Renal pelvis (tissue), 4 donors: Measurements from ENCODE around the gene FHIT. TPM values are rescaled to one million over a fixed set of nuclear protein-coding genes. Genes with fewer than 3 reads are reported as not detected.

Experiments used
- DNase-seq: peaks from one replicate; pipeline ENCODE4 v3.0.0-alpha.2; 2013
- polyA plus RNA-seq, 3 donors: library from polyadenylated mRNA; unstranded; fragments of 120-200 nt; gene quantifications; one replicate each; pipeline ENCODE4 v1.2.1, GENCODE V29; 2013; ENCODE audit not compliant: insufficient read length in 3 of 3

The FHIT gene
- polyA plus RNA-seq, 3 donors = 22.3 to 28.2 (median 25.5) TPM

DNA sequence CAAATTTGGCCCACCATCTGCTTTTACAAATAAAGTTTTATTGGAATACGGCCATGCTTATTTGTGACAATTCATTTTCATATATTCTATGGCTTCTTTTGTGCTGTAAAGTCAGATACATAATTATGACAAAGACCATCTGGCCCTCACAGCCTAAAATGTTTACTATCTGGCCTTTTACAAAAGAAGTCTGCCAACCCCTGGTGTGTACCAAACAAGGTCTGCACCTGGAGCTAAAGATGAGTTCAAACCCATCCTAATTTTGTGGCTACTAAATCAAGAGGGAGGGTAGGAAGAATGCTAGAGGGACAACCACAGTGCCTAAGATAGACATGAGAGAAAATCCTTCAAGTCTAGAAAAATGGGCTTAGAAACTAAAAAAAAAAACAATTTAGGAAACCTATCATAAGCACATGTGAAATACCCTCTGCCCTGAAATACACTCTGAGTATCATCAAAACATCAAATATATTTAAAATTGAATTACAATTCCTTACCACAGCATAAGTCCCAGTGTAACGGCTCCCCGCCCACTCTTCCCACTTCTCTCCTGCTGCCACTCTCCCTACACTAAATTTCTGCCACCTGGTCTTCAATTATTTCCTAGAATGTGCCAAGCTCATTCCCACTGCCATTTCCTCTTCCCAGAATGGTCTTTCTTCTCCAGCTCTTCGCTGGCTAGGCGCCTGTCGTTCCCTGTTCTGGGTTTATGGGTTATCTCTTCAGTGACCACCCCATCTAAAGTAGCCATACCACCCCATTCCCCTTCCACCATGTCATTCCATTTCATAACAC, 1250.7 kb downstream of the FHIT start:
- no peak for DNase-seq

DNA sequence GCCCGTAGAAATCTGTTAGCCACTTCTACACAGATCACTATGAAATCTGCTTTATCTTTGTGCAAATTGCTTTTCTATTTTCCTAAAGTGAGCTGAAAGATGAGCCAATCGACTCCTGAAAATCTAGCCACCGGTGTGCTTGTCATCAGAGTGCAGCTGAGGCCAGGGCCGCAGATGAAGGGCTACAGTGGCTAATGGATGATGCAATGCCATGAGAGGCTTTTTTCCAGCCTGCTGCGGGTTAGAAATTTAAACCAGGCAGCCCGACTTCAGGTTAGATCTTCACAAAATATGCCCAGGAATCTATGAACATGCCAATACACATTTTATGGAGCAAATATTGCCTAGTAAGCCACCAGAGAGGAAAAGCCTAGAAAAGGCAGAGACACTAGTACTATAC, 1253.2 kb downstream of the FHIT start:
- no peak for DNase-seq

DNA sequence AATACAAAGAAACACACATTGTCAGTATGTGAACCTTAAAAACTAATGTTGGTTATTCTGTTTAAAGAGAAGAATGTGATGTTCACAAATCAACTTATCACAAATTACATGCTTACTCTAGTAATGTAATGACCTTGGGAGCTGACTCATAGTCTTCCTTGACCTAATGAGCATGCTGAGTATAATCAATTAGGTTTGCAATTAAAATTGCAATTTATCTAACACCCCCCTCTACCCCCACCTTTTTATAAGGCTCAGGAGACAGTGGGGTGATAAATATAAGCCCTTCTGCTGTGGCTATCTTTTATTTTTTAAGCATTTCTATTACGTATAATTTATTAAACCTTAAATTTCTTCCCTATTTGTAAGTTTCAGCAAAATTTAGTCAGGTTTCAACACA, 1253.7 kb downstream of the FHIT start:
- DNase-seq = no peak

DNA sequence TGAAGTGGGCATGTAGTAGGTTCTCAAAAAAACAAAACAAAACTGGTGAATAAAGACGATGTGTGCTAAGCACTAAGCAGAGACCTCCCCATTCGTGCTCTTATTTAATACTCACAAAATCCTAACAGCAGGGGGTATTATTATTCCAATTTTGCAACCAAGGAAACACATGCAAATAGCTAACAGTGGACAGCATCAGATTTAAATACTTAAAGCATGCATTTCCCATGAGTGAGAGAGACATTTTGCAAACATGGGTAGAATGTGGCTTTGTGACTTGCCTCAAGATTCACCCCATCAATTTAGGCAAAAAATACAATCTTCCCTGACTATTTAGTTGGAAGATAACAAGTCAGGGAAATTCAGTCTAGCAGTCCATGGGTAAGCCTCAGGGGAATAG, 1255.2 kb downstream of the FHIT start:
- DNase-seq = no peak

DNA sequence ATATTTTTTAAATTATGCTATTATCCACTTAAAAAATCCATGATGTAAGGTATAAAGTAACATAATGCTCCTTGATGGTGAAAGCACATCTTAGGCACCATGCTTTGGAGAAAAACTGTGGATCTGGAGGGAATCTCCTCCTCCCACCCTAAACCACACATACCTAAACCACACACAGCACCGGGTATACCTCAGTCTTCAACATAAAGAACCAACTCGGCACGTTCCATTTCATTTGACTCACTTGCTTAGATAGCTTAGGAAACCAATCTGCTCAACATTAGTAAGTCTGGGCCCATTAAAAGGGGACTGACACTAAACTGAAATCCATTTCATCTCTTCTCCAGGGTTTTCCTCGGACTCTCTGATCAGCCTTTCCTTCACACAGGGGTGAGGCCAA, 1255.7 kb downstream of the FHIT start:
- DNase-seq = no peak

DNA sequence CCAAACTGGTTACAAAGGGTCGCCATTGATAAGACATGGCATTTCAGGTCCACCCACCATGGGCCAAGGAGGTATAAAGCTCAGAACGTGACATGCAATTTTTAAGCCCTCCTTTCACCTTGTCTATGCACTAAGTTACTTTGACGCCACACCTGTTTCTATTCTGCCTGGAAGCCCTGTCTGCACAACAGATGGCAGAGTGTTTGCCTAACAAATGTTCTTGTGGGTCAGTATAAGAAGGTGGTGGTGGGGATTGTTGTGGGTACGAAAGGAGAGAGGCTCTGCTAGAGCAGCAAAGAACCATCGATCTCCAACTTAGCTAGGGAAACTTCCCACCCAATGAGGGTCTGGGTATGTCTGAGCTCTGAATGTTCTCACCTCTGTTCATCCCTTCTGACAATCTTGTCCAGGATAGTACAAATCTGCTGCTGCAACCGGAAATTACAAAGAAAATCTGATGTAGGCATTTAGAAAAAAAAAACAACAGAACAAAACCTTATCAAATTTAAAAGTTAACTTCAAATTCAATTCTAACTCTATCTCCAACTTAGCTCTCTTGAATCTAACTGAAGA, 1256.4 kb downstream of the FHIT start:
- DNase-seq = no peak

DNA sequence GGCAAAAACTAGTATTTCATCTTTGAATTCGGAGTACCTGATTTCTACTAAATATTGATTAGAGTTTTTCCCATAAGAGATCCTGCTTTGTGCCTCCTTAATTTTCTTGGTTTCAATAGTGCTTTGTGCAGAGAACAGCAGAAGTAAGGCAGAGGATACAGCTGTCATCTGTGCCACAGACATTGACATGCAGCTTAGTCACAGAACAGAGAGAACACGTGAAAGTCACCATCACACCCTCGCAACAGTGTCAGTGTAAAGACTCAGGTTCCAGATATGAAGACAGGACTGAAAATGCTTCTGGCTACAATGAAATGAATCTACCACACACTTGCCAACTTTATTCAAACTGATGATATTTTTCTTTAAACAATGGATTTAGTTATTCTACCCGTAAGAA, 1258.7 kb downstream of the FHIT start:
- DNase-seq = no peak

DNA sequence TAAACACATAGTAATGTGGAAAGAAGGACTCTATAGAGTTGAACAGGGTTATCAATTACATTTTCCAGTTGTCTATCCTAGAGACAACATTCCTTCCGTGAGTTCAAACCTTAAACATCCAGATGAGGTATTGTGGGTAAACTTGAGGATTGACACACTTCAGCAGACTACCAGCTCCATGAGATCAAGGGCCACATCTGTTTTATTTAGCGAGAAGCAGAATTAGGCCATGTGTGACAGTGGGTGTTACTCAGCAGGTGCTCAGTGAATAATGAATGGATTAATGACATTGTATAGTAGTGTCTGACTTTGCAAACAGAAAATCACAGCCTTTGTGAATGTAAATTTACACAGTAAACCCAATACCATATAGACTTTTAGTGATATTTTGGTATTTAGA, 1260.3 kb downstream of the FHIT start:
- no peak for DNase-seq

DNA sequence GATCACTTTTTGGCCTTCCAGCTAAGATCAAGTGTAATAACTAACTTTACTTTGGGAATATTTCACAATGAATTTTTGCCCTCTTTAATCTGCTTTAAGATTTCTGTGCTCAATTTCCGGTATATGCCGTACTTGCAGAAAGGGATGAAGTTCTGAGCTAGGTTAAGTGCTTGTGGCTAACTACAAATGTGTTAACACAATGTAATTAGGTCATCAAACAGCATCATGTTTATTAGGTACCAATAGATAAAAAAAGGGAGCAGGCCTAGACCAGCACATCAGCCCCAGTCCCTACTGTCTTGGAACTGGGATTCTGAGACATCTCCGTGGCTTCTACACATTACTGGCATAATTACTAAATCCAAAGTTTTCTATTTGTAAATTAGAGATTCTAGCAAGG, 1268.7 kb downstream of the FHIT start:
- DNase-seq = no peak

DNA sequence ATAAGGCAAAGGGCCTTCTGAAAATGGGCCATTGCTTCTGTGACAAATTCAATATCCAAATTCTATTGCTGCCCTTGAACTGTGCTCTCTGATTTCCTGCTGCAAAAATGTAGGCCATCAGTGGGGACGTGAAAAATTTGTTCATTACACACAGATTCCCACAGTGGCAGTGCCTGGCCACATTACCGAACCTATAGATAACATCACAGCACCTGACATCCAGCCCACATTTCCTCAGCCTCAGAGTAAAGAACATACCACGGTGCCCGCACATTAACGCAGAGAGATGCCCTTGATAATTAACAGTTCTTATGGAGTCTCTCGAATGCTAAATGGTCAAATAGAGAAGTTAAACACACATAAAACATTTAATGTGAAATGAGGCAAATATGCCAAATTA, 1269.9 kb downstream of the FHIT start:
- DNase-seq = no peak

DNA sequence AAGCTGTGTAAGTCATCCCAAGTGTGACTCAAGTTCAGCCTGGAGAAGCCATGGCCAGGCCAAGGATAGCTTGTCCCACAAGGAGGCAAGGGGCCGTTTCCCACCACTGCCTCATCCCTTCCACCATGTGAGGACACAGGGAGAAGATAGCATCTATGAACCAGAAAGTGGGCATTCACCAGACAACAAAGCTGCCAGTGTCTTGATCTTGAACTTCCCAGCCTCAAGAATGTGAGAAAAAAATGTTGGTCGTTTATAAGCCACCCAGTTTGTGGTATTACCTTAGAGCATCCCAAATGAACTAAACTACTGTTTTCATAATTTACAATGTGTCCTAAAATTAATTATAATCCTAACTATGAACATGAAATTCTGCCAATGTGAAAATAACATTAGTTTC, 1270.7 kb downstream of the FHIT start:
- DNase-seq = no peak

DNA sequence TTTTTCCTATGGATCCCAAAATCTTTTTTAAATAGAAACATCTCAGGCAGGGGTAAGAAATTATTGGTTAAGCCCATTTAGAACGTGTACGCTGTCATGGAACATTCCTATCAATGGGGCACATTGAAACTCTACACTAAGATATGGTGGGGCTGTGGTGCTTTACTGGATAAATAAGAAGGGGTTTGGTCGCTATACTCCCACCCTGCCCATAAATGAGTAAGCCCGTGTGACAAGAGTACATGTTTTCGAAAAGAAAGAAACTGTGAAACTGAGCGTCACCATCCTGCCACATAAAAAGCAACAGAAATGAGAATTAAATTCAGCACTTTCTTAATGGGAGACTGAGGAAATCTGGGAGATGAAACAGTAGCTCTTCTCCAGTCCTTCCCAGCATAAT, 1271.7 kb downstream of the FHIT start:
- no peak for DNase-seq

DNA sequence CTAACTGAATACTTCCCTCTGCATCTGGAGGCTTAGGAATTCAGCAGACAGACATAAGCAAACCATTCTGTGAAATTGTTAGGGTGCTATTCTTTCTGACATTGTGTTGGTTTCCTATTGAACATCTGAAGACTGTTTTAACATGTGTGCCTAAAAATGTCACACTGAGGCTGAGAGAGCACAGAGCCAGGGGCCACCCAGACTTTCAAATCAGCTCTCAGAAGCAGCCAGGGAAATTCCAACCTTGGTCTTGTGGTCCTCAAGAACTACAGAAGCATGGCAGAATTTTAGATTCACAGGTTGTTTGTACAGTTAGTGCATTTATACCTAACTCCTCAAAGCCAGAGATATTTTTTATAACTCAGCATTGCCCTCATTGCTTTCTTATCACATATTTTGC, 1272.3 kb downstream of the FHIT start:
- no peak for DNase-seq

DNA sequence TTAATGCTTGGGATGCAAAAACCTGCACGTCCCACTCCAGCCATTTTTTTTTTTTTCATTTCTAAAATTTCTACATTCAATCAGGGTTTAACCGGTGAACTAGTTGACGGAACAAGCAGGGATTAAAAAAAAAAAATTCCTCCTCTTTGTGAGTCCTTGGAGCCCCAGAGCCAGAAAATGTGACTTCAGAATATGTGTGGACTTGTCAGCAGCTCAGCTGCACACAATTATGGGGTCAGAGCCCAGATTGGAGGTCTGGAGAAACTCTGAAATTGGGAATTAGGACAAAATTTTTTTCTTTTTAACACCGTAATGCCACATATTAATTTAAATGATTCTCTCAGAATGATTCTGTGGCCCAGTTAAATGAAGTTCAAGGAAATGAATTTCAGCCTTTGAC, 1280.5 kb downstream of the FHIT start:
- DNase-seq = no peak

DNA sequence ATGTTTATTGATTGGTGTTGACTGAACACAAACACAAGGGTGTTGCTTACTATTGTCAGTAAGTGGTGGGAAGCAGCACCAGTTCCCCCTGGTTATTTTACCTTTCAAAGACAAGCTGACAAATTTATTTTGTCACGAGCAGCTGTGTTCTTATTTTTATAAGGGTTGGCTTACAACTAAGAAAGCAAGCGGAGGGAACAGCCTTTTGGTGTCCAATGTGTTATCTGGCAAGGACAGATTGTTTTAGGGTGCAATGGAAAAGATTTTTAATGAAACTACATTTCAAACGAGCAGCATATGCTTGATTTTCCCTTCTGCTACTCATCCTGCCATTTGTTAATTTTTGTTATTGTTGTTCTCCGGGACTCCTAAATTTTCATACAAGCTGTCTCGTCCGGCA, 1280.9 kb downstream of the FHIT start:
- DNase-seq = peak; percentile 27

DNA sequence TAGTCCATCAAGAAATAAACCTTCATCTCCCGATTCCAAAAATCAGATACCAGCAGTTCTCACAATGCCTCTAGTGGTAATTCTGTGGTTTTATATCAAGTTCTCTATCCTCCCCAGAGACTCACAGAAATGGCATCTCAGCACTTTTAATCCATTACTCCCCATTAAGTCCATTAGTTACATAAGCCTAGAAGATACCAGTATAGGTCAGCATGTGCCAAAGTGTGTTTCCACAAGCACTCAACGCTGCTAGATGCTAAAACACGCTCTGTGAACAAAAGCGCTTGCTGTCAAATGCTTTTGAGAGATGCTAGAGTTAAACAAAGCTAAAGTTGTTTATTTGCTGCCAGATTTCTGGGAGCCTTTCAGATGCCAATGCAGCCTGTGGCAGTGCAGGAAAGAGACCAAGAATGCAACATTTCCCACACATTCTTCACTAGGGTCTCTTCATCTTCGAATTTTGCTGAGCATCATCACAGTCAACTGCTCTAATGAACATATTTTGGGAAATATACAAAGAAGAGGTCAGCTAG, 1282.7 kb downstream of the FHIT start:
- DNase-seq = no peak

DNA sequence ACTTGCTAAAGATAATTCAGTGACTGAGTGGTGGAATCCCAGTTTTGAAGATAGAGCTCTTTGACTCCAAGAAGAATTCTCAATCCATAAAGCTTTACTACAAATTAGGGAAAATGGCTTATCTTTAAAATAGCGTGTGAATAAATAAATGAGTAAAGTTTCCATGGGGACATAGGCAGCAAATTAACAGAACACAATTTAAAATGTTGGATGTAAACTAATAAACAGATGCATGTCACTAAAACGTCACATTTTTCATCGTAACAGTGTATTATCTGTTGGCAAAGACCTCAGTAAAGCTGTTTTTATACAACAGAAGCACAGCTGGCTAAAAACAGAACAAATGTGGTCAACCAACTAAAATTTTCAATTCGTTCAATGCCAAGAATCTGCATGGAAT, 1287.6 kb downstream of the FHIT start:
- no peak for DNase-seq

DNA sequence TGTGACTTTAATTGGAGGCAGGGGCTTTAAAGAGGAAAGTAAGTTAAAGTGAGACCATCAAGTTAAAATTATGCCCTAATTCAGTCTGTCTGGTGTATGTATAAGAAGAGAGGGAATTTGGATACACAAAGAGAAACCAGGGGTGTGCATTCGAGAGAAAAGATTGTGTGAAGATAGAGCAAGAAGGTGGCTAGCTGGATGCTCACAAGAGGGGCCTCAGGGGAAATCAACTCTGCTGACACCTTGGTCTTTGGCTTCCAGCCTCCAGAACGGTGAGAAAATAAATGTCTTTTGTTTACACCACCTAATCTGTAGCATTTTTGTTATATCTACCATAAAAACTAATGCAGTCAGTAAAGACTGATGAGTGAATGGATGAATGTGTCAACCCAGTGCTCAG, 1294.1 kb downstream of the FHIT start:
- no peak for DNase-seq

DNA sequence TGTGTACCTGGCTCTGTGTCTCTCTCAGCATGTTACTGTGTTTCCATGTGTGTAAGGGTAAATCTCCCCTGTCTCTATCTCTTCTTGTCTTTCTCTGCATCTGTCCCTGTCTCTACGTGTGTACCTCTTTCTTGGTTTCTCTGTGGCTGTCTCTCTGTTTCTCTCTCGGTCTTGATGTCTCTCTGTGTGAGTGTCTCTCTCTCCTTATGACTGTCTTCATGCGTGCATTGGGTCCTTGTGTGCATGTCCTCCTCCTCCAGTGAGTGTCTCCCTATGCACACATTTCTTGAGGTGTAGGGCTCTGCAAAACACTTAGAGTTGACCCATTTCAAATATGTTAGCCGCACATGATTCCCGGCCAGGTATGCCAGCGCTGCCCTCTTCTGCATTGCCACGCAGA, 1298.1 kb downstream of the FHIT start:
- DNase-seq = no peak

DNA sequence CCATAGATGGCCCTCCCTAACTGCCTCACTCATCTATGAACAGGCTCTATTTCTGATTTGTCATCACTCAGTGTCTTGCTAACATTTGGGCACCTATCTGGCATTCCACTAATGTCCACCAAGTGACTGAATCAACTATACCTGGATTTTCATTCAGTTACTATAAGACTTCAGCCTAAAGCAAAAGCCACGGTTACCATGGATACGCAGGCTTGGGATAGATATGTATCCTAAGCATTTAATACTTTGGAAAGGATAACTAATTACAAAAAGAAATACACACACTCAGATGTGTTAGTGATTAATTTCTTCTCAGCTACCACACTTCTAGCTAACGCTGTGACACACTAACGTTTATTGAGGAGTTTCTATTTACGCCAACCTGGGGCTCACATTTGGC, 1301.9 kb downstream of the FHIT start:
- no peak for DNase-seq

DNA sequence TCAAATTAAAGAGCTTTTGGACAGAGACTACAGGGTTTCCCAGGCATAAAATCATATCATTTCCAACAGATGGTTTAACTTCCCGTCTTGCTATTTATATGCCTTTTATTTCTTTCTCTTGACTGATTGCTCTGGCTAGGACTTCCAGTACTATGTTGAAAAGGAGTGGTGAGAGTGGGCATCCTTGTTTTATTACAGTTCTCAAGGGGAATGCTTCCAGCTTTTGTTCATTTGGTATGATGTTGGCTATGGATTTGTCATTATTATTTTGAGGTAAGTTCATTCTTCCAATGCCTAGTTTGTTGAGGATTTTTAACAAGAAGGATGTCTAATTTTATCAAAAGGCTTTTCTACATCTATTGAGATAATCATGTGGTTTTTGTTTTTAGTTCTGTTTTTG, 1304.9 kb downstream of the FHIT start:
- DNase-seq = no peak

DNA sequence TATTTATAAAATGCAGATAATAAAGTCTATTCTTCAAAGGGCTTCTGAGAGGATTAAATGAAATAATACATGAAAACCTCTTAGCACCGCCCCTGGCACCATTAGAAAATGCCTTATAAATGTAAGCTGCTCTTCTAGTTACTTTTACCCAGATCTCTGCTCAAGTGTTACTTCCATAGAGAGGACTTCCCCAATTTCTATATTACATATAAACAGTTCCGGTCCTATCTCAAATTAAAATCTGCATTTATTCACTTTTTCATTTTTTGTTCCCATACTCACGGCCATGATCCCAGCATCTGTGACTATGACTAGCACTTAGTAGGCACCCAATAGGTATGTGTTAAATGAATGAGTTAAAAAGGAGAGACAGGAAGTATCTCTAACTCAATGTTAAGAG, 1310.5 kb downstream of the FHIT start:
- DNase-seq = no peak

DNA sequence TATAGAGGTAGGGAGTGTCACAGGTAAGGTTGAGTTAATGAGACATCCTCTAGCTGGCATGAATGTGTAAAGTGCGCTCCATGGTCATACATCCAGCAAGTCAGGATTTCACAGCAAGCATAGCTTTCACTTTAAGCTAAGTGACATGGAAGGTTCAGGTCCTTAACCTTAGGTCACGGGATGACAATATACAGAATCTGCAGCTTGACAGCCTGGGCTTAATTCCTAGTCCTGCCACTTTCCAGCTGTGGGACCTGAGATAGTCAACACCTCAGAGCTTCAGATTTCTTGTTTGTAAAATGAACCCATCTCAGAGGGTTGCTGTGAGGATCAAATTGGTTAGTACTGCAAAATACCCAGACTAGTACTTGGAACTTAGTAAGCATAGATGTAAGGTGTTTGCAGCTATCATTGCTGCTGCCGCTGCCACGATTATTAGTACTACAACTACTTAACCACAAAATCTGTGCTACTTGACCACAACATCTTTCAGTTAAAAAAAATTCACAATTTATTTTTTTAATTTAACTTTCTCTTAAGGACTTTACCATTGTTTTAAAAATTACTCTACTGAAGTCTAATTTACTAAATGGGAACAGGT, 1311.3 kb downstream of the FHIT start:
- no peak for DNase-seq
